Duodenal mucosa (tissue), 2 donors: ENCODE data around the gene HABP4.

Experiments used
- H3K27ac ChIP-seq: one replicate; pipeline ENCODE4 v1.7.0; 2013; ENCODE audit warnings: low read depth, low read length
- H3K27me3 ChIP-seq, 2 donors: one replicate each; pipeline ENCODE4 v1.7.0; 2013; ENCODE audit warnings: low read length in 2 of 2, control low read depth in 1 of 2; ENCODE audit not compliant: insufficient read depth in 2 of 2, control insufficient read depth in 1 of 2
- H3K36me3 ChIP-seq, 2 donors: one replicate each; pipeline ENCODE4 v1.7.0; 2013; ENCODE audit warnings: low read length in 2 of 2, control low read depth in 1 of 2; ENCODE audit not compliant: insufficient read depth in 2 of 2, control insufficient read depth in 1 of 2
- H3K4me1 ChIP-seq, 2 donors: one replicate each; pipeline ENCODE4 v1.7.0; 2013; ENCODE audit warnings: low read length in 2 of 2, control low read depth in 1 of 2; ENCODE audit not compliant: insufficient read depth in 2 of 2, control insufficient read depth in 1 of 2
- H3K4me3 ChIP-seq, 2 donors: one replicate each; pipeline ENCODE4 v1.7.0; 2013; ENCODE audit warnings: low read length in 2 of 2, low read depth in 1 of 2
- H3K9ac ChIP-seq, 2 donors: one replicate each; pipeline ENCODE4 v1.7.0; 2013; ENCODE audit warnings: low read length in 2 of 2, low read depth in 1 of 2
- H3K9me3 ChIP-seq, 2 donors: one replicate each; pipeline ENCODE4 v1.7.0; 2013; ENCODE audit warnings: low read length in 2 of 2, control low read depth in 1 of 2; ENCODE audit not compliant: control insufficient read depth in 1 of 2

Gene HABP4

GRCh38 chr9:96486386-96487028 lies 36.5 kb downstream of the HABP4 start:
- Histone ChIP-seq H3K27ac (no peak overlapping the region), H3K9me3 (no peaks in the 10 kb centered on the region), H3K9ac (no peak overlapping the region), H3K4me1 (peaks cover 0 to 5% of the 10 kb centered on the region in 2 donors), H3K27me3 (no peaks in the 10 kb centered on the region), H3K36me3 (peaks cover 6 to 37% of the 10 kb centered on the region in 2 donors), H3K4me3 (no peak overlapping the region)

GRCh38 chr9:96487029-96487396 lies 37.0 kb downstream of the HABP4 start:
- H3K36me3 ChIP-seq: peaks cover 10 to 42% of the 10 kb centered on the region in 2 donors
- peaks cover 0 to 5% of the 10 kb centered on the region in 2 donors for H3K4me1 ChIP-seq
- no peak overlapping the region for H3K4me3 ChIP-seq
- H3K9ac ChIP-seq: no peak overlapping the region
- no peaks in the 10 kb centered on the region for H3K27me3 ChIP-seq
- H3K9me3 ChIP-seq: no peaks in the 10 kb centered on the region
- H3K27ac ChIP-seq: no peak overlapping the region

GRCh38 chr9:96487949-96488348 lies 38.0 kb downstream of the HABP4 start:
- no peak overlapping the region for H3K4me3 ChIP-seq
- H3K27ac ChIP-seq: no peak overlapping the region
- H3K4me1 ChIP-seq: peaks cover 0 to 5% of the 10 kb centered on the region in 2 donors
- H3K9ac ChIP-seq: no peak overlapping the region
- no peaks in the 10 kb centered on the region for H3K27me3 ChIP-seq
- no peaks in the 10 kb centered on the region for H3K9me3 ChIP-seq
- peaks cover 10 to 45% of the 10 kb centered on the region in 2 donors for H3K36me3 ChIP-seq

GRCh38 chr9:96489482-96489979 lies 39.6 kb downstream of the HABP4 start:
- Histone ChIP-seq H3K27me3 (no peaks in the 10 kb centered on the region), H3K9me3 (no peaks in the 10 kb centered on the region), H3K4me1 (peaks cover 0 to 5% of the 10 kb centered on the region in 2 donors), H3K9ac (no peak overlapping the region), H3K4me3 (no peak overlapping the region), H3K36me3 (peaks cover 10 to 45% of the 10 kb centered on the region in 2 donors), H3K27ac (no peak overlapping the region)

GRCh38 chr9:96490534-96491078 lies 40.6 kb downstream of the HABP4 start:
- no peak overlapping the region for H3K27ac ChIP-seq
- no peak overlapping the region for H3K4me3 ChIP-seq
- H3K27me3 ChIP-seq: no peaks in the 10 kb centered on the region
- H3K9me3 ChIP-seq: no peaks in the 10 kb centered on the region
- peaks cover 0 to 5% of the 10 kb centered on the region in 2 donors for H3K4me1 ChIP-seq
- H3K36me3 ChIP-seq: peaks cover 10 to 37% of the 10 kb centered on the region in 2 donors
- H3K9ac ChIP-seq: no peak overlapping the region

- Histone ChIP-seq H3K9me3 (no peaks in the 10 kb centered on the region), H3K4me1 (peaks cover 0 to 5% of the 10 kb centered on the region in 2 donors), H3K27ac (no peak overlapping the region), H3K4me3 (no peak overlapping the region), H3K27me3 (no peaks in the 10 kb centered on the region), H3K36me3 (peaks cover 10 to 37% of the 10 kb centered on the region in 2 donors), H3K9ac (no peak overlapping the region)
These were observed 41.3 kb downstream of the HABP4 start for GRCh38 chr9:96491079-96491879.

GRCh38 chr9:96491880-96492525 lies 42.0 kb downstream of the HABP4 start:
- no peak overlapping the region for H3K4me3 ChIP-seq
- peaks cover 0 to under 1% of the 10 kb centered on the region in 2 donors for H3K4me1 ChIP-seq
- H3K36me3 ChIP-seq: peaks cover 10 to 37% of the 10 kb centered on the region in 2 donors
- no peaks in the 10 kb centered on the region for H3K9me3 ChIP-seq
- H3K9ac ChIP-seq: no peak overlapping the region
- H3K27ac ChIP-seq: no peak overlapping the region
- no peaks in the 10 kb centered on the region for H3K27me3 ChIP-seq

- H3K4me3 ChIP-seq: no peak overlapping the region
- no peak overlapping the region for H3K27ac ChIP-seq
- no peaks in the 10 kb centered on the region for H3K27me3 ChIP-seq
- no peaks in the 10 kb centered on the region for H3K4me1 ChIP-seq
- no peak overlapping the region for H3K9ac ChIP-seq
- peaks cover 10 to 37% of the 10 kb centered on the region in 2 donors for H3K36me3 ChIP-seq
- no peaks in the 10 kb centered on the region for H3K9me3 ChIP-seq
These were observed 43.1 kb downstream of the HABP4 start for GRCh38 chr9:96492993-96493531.

GRCh38 chr9:96493757-96494156 lies 43.8 kb downstream of the HABP4 start:
- Histone ChIP-seq H3K9ac (no peak overlapping the region), H3K4me1 (no peaks in the 10 kb centered on the region), H3K27me3 (no peaks in the 10 kb centered on the region), H3K4me3 (no peak overlapping the region), H3K36me3 (peaks cover 10 to 30% of the 10 kb centered on the region in 2 donors), H3K9me3 (no peaks in the 10 kb centered on the region), H3K27ac (no peak overlapping the region)
